Cardiac muscle cell (in vitro differentiated cells and primary cell): Measurements from ENCODE around the gene RPL28. TPM values are rescaled to one million over a fixed set of nuclear protein-coding genes. Genes with fewer than 3 reads are reported as not detected.

Experiments used
- DNase-seq, 2 donors: peaks; one replicate each; pipeline versions ENCODE4 v3.0.0 to v3.0.0-alpha.2; 2010 to 2017; ENCODE audit warnings: low read depth in 1 of 2, low spot score in 1 of 2
- H3K27ac ChIP-seq: fragments of 200-600 bp; sonication (generic); 2 replicates; pipeline ENCODE4 v1.5.1; 2016
- H3K27me3 ChIP-seq: fragments of 200-600 bp; sonication (generic); 2 replicates; pipeline ENCODE4 v1.6.0; 2016; ENCODE audit warnings: control low read depth
- H3K36me3 ChIP-seq: fragments of 200-600 bp; sonication (generic); 2 replicates; pipeline ENCODE4 v1.5.1; 2016; ENCODE audit warnings: control low read depth
- H3K4me1 ChIP-seq: fragments of 200-600 bp; sonication (generic); 2 replicates; pipeline ENCODE4 v1.8.1; 2017; ENCODE audit warnings: low read depth, mild to moderate bottlenecking, mixed run types
- H3K4me3 ChIP-seq: fragments of 200-600 bp; sonication (generic); 2 replicates; pipeline ENCODE4 v1.5.1; 2016; ENCODE audit warnings: mild to moderate bottlenecking
- H3K9me3 ChIP-seq: fragments of 200-600 bp; sonication (generic); 2 replicates; pipeline ENCODE4 v1.5.1; 2017; ENCODE audit warnings: low read depth, mild to moderate bottlenecking, control low read depth
- polyA plus RNA-seq: library from polyadenylated mRNA; unstranded; fragments of >200 nt; fragmentation: Nextera tagmentation; extraction: Ambion mirVana; gene quantifications from 2 replicates; pipeline ENCODE4 v1.2.1, GENCODE V29; 2016
- total RNA-seq: library from RNA; depleted of rRNA; stranded (reverse); fragments of >200 nt; gene quantifications from 2 replicates; pipeline ENCODE4 v1.2.3, GENCODE V29; 2016
- TF ChIP-seq, protein P1 (sequence below): IDR thresholded peaks from 2 replicates; pipeline ENCODE4 v1.5.1; 2012; ENCODE audit warnings: low read depth, mild to moderate bottlenecking, low read length

RPL28 gene
- total and polyA plus RNA-seq, 2 experiments from 2014 or later = 273 to 1,325 TPM

- Histone ChIP-seq H3K9me3 (no peaks in the 10 kb centered on the region), H3K27ac (no peak overlapping the region), H3K36me3 (no peaks in the 10 kb centered on the region), H3K27me3 (peaks cover 62% of the 10 kb centered on the region), H3K4me1 (peaks cover 12% of the 10 kb centered on the region), H3K4me3 (no peak overlapping the region)
- TF ChIP-seq, protein P1, sequence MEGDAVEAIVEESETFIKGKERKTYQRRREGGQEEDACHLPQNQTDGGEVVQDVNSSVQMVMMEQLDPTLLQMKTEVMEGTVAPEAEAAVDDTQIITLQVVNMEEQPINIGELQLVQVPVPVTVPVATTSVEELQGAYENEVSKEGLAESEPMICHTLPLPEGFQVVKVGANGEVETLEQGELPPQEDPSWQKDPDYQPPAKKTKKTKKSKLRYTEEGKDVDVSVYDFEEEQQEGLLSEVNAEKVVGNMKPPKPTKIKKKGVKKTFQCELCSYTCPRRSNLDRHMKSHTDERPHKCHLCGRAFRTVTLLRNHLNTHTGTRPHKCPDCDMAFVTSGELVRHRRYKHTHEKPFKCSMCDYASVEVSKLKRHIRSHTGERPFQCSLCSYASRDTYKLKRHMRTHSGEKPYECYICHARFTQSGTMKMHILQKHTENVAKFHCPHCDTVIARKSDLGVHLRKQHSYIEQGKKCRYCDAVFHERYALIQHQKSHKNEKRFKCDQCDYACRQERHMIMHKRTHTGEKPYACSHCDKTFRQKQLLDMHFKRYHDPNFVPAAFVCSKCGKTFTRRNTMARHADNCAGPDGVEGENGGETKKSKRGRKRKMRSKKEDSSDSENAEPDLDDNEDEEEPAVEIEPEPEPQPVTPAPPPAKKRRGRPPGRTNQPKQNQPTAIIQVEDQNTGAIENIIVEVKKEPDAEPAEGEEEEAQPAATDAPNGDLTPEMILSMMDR = no peak
- DNase-seq = no peak
These were observed 33.1 kb upstream of the RPL28 start for GRCh38 chr19:55352549-55353145.

GRCh38 chr19:55353356-55353802 is 32.4 kb upstream of the RPL28 start:
- no peak overlapping the region for H3K27ac ChIP-seq
- H3K4me1 ChIP-seq = peaks cover 6% of the 10 kb centered on the region
- H3K27me3 ChIP-seq = peaks cover 62% of the 10 kb centered on the region
- DNase-seq = no peak
- H3K9me3 ChIP-seq = no peaks in the 10 kb centered on the region
- peak overlapping the region; percentile 30 for H3K4me3 ChIP-seq
- H3K36me3 ChIP-seq = no peaks in the 10 kb centered on the region
- TF ChIP-seq, protein P1 = no peak

DNA sequence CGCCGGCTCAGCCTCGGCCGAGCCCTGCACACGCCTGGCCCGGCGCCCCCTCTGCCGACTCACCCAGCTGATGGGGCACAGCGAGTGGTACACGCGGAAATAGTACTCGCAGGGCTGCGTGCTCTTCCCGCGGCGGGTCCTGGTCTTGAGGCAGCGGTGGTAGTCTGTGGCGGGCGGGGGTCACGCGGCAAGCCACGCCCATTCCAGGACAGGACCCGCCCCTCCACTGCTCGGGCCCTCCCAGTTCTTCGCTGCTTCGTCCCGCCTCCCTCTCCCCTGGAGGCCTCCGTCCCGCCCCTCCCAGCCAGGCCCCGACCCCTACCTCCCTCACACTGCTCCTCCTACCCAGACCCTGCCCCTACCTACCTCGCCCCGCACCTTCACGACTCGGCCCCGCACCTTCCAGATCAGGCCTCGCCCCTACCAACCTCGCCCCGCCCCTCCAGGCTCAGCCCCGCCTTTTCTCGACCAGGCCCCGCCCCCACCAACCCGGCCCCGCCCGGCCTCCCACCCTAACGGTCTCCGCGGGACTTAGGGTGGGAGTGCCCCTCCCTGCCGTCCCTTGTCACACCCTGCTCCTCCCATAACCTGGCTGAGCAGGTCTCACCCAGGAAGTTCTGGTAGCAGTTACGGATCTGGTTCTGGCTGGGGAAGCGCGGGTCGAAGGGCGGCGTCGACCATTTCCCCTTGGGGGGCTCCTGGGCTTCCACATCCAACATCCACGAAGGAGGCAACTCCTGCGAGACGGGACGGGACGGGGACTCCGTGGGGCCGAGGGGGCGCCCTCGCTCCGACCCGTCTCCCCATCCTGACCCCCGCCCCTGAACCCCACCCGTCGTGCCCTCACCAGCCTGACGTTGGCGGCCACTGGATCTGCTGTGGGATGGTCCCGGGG is 31.7 kb upstream of the RPL28 start:
- peak overlapping the region; percentile 30 for H3K4me3 ChIP-seq
- no peaks in the 10 kb centered on the region for H3K4me1 ChIP-seq
- H3K9me3 ChIP-seq = no peaks in the 10 kb centered on the region
- peaks cover 62% of the 10 kb centered on the region for H3K27me3 ChIP-seq
- no peak overlapping the region for H3K27ac ChIP-seq
- TF ChIP-seq, protein P1 = no peak
- H3K36me3 ChIP-seq = no peaks in the 10 kb centered on the region
- DNase-seq = peak; percentile 68 to 71

- H3K4me3 ChIP-seq = peak within 1 kb of the TSS; percentile 30
- no peak for DNase-seq
- TF ChIP-seq, protein P1 = no peak
- H3K9me3 ChIP-seq = no peaks in the 10 kb centered on the region
- H3K27me3 ChIP-seq = peaks cover 62% of the 10 kb centered on the region
- no peak within 1 kb of the TSS for H3K27ac ChIP-seq
- no peaks in the 10 kb centered on the region for H3K36me3 ChIP-seq
- H3K4me1 ChIP-seq = no peaks in the 10 kb centered on the region
These were observed 31.0 kb upstream of the RPL28 start, which contains the start of gene COX6B2 for GRCh38 chr19:55354698-55355212. Gene COX6B2 (minus strand): TSS chr19:55354719. CDS start chr19:55354521, 198 bp downstream.

GRCh38 chr19:55355213-55355821 is 30.4 kb upstream of the RPL28 start:
- no peak overlapping the region for H3K4me3 ChIP-seq
- TF ChIP-seq, protein P1 = no peak
- DNase-seq = no peak
- no peaks in the 10 kb centered on the region for H3K9me3 ChIP-seq
- H3K4me1 ChIP-seq = no peaks in the 10 kb centered on the region
- peaks cover 62% of the 10 kb centered on the region for H3K27me3 ChIP-seq
- no peak overlapping the region for H3K27ac ChIP-seq
- no peaks in the 10 kb centered on the region for H3K36me3 ChIP-seq
